HG03460 (cell line): Measurements from ENCODE around the gene RHOH.

Source experiments
- ATAC-seq: cut with Tn5 transposase; IDR thresholded peaks from one replicate; pipeline ENCODE4 v1.9.1; 2021; ENCODE audit not compliant: unreplicated experiment

The RHOH gene

DNA sequence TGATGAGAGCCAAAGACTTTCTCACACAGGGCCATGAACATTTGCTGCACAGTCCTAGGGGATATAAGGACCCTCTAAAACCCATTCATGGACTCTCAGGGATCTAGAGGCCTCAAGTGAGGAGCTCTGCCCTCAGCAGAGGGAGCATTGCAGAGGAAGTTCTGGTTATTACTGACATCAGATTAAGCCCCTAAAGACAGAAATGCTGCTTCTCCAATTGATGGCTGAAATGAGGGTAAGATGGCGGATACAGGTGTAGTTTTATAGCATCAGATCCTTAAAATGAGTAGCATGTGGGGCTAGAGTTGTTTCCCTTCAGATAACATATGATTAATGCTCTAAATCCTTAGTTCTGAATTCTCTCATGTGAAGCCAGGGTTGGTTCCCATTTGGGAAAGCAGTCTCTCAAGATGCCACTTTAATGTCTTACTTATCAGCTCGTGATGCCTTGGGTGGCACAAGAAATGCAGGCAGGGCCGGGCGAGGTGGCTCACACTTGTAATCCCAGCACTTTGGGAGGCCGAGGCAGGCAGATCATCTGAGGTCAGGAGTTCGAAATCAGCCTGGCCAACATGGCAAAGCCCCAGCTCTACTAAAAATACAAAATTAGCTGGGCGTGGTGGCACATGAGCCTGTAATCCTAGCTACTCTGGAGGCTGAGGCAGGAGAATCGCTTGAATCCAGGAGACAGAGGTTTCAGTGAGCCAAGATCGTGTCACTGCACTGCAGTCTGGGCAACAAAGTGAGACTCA, 7.9 kb downstream of the RHOH start:
- ATAC-seq, result no peak

GRCh38 chr4:40205259-40206198, 8.7 kb downstream of the RHOH start:
- ATAC-seq, result peak; percentile 59

GRCh38 chr4:40206426-40206825, 9.6 kb downstream of the RHOH start:
- ATAC-seq, result no peak

GRCh38 chr4:40209401-40209800, 12.6 kb downstream of the RHOH start:
- ATAC-seq, result no peak

GRCh38 chr4:40210776-40211175, 13.9 kb downstream of the RHOH start:
- ATAC-seq, result no peak

DNA sequence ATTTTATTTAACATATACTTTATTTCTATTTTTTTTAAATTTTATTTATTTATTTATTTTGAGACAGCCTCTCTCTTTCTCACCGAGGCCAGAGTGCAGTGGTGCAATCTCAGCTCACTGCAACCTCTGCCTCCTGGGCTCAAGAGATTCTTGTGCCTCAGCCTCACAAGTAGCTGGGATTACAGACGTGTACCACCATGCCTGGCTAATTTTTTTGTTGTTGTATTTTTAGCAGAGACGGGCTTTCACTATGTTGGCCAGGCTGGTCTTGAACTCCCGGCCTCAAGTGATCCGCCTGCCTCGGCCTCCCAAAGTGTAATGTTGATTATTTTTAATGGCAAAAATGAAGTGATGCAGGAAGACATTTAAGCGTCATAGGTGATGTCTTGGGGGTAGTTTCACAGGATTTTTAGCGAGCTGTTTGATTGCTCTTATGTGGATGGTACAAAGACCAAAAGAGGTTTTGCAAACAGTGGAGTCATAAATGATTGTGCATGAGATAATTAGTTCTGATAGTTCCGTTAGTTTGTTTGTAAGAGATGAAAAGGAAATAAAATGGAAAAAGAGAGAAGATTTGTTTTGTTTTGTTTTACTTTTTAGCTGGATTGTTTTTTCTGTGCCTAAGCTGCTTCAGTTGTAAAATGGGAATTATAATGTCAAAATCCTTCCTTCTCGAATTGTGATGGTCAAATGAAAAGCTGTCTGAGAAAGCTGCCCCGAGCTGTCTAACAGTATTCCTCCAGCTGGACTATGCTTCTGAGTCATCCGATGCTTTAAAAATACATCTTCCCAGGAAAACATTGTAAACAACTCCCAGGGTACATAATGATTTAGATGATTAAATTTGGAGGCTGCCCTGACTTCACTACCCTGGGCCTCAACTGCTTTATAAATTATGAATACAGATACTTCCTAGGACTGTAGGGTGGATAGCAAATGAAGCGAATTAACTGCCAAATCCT, 14.7 kb downstream of the RHOH start:
- ATAC-seq, result no peak

- no peak for ATAC-seq
These were observed 16.1 kb downstream of the RHOH start for GRCh38 chr4:40212674-40213527.

- no peak for ATAC-seq
These were observed 17.2 kb downstream of the RHOH start for GRCh38 chr4:40214038-40214437.

DNA sequence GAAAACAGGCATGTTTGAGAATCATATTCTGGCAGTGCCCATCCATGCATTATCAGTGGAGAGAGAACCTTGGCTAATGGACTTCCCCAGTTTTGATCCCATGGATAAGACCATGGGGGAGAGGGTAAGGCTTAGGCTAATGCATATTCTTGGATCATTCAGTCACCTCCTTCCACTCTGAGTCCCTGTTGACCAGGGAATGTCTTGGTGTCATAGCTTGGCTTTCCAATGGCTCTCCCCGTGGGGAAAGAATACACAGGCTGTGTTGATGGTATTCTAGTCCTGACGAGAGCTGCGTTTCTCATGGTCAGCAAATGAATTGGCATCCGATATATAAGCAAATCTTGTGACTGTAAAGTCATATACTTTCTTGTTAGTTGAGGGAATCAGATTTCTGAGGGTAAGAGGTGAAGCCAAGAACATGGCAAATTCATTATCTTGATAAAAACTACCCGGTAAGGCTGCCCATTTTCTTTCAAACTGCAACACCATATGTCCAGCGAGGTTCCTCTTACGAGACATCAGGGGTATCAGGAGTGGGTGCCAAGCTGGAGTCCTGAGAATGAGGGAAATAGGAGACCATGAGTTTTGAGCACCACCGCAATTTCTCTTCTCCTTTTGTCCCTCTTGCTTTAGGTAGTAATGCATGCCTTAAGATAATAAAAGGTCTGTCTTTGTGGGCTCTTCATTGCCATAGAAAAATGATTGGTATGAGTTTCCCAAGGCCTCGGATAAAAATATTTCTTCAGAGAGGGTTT, 18.0 kb downstream of the RHOH start:
- ATAC-seq, result no peak

- no peak for ATAC-seq
These were observed 20.0 kb downstream of the RHOH start for GRCh38 chr4:40216622-40217366.

DNA sequence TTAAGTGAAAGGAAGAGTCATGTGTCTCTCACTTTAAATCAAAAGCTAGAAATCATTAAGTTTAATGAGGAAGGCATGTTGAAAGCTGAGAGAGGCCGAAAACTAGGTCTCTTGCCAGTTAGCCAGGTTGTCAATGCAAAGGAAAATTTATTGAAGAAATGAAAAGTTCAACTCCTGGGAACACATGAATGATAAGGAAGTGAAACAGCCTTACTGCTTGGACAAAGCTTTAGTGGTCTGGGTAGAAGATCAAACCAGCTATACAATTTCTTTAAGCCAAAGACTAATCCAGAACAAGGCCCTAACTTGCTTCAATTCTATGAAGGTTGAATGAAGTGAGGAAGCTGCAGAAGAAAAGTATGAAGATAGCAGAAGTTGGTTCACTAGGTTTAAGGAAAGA, 24.9 kb downstream of the RHOH start:
- ATAC-seq, result no peak

- no peak for ATAC-seq
These were observed 26.5 kb downstream of the RHOH start for GRCh38 chr4:40223343-40223742.

DNA sequence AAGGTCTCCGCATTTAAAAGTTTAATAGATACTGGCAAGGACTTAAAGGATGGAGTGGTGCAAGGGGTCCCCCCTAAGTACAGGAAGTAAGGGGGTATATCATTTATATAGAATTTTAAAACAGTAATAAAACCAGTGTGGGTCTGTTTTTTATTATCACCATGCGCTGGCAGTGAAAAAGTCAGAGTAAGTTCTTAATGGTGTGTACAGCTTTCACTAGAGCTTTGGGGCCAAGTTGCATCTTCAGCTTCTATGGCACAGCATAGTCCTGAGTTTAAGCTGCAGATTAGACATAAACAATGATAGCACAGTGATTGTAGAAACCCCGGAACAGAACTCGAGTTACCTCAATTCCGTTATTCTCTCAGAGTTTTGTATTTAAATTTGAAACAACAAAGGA, 27.6 kb downstream of the RHOH start:
- ATAC-seq, result no peak

GRCh38 chr4:40225497-40225896, 28.7 kb downstream of the RHOH start:
- ATAC-seq, result no peak

- peak; percentile 47 for ATAC-seq
These were observed 30.5 kb downstream of the RHOH start for GRCh38 chr4:40227284-40227683.

DNA sequence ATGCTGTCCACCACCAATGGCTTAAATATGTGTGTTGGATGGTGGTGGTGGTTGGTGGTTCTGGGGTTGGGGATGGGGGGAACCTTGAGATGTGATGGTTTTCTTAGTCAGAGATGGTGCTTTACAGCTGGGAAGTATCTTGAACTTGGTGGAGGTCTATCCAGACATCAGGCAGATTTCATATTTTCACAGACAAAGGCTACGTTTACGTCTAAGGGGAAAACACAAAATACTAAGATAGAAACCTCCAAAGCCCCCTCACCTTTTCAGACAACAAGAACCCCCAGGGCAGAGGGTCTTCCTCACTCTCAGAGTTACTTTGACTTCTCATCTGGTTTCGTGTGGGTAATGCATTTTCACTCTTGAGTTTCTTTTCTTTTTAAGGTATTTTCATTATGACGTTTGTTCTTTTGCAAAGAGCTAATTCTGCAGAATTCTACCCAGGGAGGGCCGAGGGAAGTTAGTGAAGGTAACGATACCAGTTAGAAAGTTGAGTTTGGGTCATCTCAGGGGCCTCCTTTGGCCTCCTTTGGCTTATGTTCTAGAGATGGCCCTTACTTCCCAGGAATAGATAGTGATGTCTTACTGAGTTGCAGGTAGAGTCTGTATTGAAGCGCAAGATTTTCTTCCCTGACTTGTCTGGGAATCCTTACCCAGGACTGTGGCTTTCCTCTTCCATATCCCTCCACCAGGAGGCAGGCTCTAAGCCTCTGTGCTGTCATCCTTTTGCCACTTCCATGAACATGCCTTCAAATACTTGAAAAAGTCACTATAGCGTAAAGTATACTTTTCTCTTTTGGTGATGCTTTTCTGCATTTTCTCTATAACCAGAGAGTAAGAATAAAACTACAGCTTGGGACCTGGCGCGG, 31.9 kb downstream of the RHOH start:
- peak; percentile 49 for ATAC-seq

DNA sequence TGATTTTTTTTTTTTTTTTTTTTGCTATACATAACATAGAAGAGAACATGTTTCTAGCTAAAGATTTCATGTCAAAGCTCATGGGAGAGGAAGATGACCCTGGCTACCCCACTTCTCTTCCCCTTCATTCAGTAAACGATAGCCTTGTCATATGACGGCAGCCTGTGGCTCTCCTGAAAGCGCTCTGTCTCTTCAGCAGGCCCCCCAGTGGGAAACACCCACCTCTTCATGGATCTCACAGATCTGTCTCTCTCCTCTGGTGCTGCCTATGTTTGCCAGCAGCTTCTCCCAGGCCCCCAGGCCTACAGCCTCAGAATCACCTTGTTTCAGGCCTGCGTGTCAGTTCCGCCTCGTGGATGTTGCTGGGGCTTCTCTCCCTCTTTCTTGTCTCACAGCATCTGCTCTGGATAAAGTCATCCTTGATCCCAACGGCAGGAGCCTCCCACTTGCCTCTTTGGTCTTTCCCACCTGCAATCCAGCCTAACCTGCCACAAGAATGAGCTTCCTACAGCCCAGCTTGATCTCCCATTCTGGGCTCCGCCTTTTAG, 34.6 kb downstream of the RHOH start:
- no peak for ATAC-seq
